Inferior parietal cortex (tissue), 1 donor: ENCODE results near the gene USP10.
"Not testable (repeated sequence)": the region's sequence is repeated elsewhere in the genome, so short reads cannot be mapped to it uniquely, and the experiment has no call there.

ENCODE experiments used
- DNase-seq: peaks from one replicate; pipeline ENCODE4 v3.0.0-alpha.2; 2016; ENCODE audit errors: extremely low spot score

The USP10 gene

GRCh38 chr16:84672276-84673202 lies 27.3 kb upstream of the USP10 start:
- DNase-seq: peak; percentile 66

DNA sequence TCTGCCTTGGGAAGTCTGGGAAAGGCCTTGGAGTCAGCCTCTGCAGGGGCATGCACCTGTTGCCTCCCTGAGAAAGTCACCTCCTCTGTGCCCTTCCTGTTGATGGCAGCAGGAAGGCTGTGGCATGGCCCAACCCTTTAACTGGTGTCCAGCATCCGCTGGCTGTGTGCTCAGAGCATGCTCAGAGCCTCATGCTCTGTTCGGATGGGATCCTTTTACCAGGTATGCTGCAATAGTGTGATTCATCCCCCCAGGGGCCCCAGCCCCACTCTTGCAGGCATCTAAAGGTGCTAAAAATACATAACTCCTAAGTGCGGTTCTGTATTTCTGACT lies 26.6 kb upstream of the USP10 start:
- DNase-seq: no peak

DNA sequence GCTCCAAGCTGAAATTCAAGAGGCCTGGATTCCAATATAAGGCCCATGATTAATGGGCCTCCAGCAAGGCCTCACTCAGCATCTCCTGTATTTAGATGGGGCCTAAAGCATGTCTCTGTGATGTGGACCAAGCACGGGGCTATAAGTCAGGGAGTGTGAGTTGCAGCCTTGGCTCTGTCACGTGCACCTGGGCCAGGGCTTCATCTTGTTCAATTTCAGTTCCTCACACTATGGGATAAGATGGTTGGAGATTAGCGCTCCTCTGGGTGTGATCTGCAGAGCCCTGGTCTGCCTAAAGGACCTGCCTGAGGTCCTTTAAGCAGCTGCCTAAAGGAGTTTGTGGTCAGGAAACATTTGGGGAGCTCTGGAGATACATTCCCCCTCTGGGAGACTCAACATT lies 26.2 kb upstream of the USP10 start:
- no peak for DNase-seq

GRCh38 chr16:84675423-84675822 lies 24.4 kb upstream of the USP10 start:
- no peak for DNase-seq

- DNase-seq: no peak
Observed at GRCh38 chr16:84675884-84676283, 23.9 kb upstream of the USP10 start.

- DNase-seq: no peak
Observed at GRCh38 chr16:84677017-84677803, 22.6 kb upstream of the USP10 start.

- no peak for DNase-seq
Observed at GRCh38 chr16:84677849-84678248, 22.0 kb upstream of the USP10 start.

DNA sequence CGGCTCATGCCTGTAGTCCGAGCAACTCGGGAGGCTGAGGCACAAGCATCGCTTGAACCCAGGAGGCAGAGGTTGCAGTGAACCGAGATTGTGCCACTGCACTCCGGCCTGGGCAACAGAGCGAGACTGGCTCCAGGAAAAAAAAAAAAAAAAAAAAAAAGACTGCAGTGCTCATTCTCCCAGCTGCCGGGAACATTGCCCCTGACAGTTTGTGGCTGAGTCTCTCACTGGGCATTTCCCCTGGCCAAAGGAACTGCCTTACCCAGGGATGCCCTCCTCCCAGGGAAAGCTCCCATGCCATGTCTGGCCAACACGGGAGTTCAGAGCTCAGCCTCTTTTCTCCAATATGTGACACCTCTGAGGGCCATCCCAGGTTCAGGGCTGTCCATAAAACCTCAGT lies 21.3 kb upstream of the USP10 start:
- no peak for DNase-seq

- DNase-seq: no peak
Observed at GRCh38 chr16:84680165-84680842, 19.5 kb upstream of the USP10 start.

DNA sequence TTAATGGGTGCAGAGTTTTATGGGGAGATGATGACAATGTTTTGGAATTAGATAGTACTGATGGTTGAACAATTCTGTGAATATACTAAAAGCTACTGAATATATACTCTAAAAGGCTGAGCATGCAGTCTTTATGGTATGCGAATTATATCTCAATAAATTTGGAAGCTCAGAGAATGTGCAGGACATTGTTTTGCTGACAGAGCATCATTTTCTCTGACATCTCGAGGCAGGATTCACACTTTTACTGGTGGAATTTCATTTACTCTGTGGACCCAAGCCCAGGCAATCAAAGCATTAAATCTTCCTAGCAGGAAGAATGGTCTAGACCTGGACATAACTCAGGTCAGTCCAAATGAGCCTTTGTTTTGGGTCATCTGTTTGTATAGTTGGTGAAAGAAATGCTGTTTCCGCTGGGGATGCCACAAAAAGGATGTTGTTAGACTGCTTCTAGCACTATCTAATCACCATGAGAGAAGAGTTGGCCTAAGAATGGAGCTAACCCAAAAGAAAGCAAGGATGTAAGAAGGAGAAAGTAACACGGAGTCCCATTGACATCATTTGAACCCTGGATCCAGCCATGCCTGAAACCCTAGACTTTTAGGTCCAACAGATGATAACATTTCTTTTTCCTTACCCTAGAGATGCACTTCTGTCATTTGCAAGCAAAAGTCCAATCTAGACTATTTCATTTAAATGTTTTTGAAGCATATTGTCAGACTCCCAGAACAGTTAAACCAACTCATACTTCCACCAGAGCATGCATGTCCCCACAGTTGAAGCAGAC lies 18.8 kb upstream of the USP10 start:
- DNase-seq: no peak

GRCh38 chr16:84683691-84684591 lies 15.9 kb upstream of the USP10 start:
- DNase-seq: no peak

- DNase-seq: no peak
Observed at GRCh38 chr16:84684592-84684965, 15.2 kb upstream of the USP10 start.

DNA sequence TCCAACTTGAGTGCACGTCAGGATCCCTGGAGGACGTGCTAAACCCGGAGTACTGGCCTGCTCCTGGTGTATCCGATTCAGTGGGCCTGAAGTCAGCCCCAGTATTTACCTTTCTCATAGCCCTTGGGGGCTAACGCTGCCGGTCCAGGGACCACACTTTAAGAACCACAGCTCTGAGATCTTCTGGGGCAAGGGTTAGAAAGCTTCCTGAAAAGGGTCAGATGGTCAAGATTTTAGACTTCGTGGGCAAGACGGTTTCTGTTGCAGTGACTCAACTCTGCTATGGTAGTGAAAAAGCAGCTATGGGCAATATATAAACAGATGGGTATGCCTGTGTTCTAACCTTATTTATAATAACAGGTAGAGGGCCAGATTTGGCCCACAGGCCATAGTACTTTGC lies 14.6 kb upstream of the USP10 start:
- no peak for DNase-seq

GRCh38 chr16:84686707-84687298 lies 13.0 kb upstream of the USP10 start:
- no peak for DNase-seq

- no peak for DNase-seq
Observed at GRCh38 chr16:84687715-84688114, 12.1 kb upstream of the USP10 start.

DNA sequence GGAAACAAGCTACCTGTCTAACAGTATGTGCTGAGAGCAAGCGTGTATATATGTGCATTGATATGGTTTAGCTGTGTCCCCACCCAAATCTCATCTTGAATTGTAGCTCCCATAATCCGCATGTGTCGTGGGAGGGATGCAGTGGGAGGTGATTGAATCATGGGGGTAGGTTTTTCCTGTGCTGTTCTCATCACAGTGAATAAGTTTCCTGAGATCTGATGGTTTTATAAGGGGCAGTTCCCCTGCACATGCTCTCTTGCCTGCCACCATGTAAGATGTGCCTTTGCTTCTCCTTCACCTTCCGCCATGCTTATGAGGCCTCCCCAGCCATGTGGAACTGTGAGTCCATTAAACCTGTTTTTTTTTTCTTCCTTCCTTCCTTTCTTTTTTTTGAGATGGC lies 11.6 kb upstream of the USP10 start:
- not testable (repeated sequence) for DNase-seq

DNA sequence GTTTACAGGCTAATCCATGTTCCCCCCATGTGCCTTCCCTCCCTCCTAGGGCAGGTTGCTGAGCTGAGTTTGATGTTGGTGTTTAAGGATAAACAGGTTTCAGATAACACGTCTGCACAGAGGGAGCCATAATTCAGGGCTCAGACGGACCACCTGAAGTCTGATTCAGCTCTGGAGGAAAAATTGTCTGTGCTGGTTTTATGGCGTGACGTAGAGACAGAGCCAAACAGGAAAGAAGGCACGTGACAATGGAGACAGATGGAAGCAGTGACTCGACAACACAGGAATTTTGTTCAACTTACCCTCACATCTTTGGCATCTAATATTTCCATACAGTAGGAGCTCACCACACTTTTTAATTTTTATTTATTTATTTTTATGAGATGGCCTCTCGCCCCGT lies 10.7 kb upstream of the USP10 start:
- DNase-seq: no peak

DNA sequence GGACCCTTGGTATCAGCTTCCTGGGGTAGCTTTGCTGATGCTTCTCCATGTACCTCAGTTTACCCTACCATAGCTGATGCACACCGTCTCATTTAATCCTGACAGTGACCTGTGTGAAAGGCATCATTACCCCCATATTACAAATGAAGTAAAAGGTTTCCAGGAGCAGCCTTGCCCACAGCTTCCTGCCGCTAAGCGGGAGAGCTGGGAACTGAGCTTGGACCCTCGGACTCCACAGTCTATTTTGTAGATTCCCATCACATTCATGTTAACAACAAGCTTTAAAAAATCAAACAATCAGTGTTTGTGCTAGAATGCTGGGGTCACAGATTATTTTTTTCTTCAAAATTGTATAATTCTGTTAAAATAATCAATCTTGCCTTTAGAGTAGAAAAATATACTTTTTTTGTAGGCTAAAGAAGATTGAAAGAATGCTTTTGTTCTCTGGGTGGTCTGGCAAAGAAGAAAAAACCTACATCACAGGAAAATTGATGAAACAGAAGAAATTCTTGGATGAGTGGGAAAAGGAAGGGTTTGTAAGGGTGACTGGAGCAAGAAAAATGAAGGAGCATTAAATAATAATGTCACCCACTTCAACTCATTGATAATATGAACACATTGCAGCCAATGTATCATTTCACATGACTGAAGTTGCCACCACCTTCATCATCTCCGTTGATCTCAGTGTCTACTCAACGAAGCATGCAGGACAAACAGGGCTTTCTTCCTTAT lies 9.5 kb upstream of the USP10 start:
- no peak for DNase-seq

GRCh38 chr16:84692451-84693214 lies 7.2 kb upstream of the USP10 start:
- DNase-seq: no peak
